WTC11 (cell line): ENCODE measurements around the gene PLXNB2. TPM values are rescaled to one million over a fixed set of nuclear protein-coding genes. Genes with fewer than 3 reads are reported as not detected.

Experiments
- ATAC-seq: fragments of 200-7000 bp; cut with Tn5 transposase; 2 replicates; pipeline ENCODE4 v1.10.0; 2021; ENCODE audit warnings: mild to moderate bottlenecking, moderate library complexity
- CTCF ChIA-PET: fragments of 300-600 bp; sonication (Branson Sonifier 250); formaldehyde crosslinking; loops from one replicate; lab custom pipeline; 2021; ENCODE audit warnings: antibody characterized with exemption; lab: Charles Lee
- POLR2A ChIA-PET: fragments of 350-600 bp; sonication (Branson Sonifier 250); formaldehyde crosslinking; loops from one replicate; lab custom pipeline; 2021; ENCODE audit warnings: antibody characterized with exemption; lab: Charles Lee
- DNase-seq: peaks from one replicate; pipeline ENCODE4 v3.0.0; 2021; ENCODE audit warnings: low spot score
- H3K27ac Mint-ChIP-seq: 2 replicates; pipeline ENCODE4 v1.8.0; 2021; ENCODE audit warnings: mixed read lengths
- H3K27me3 Mint-ChIP-seq: 2 replicates; pipeline ENCODE4 v1.8.0; 2021; ENCODE audit warnings: low read depth, mild to moderate bottlenecking, moderate library complexity, mixed read lengths
- H3K36me3 Mint-ChIP-seq: 2 replicates; pipeline ENCODE4 v1.8.0; 2021; ENCODE audit warnings: mixed read lengths
- H3K4me1 Mint-ChIP-seq: 2 replicates; pipeline ENCODE4 v1.8.0; 2022; ENCODE audit warnings: mixed read lengths
- H3K4me3 Mint-ChIP-seq: 2 replicates; pipeline ENCODE4 v1.8.0; 2021; ENCODE audit warnings: mild to moderate bottlenecking, moderate library complexity, mixed read lengths
- H3K9me3 Mint-ChIP-seq: 2 replicates; pipeline ENCODE4 v1.8.0; 2021; ENCODE audit warnings: mixed read lengths
- ATF6 ChIP-seq: sonication (generic); formaldehyde crosslinking; IDR thresholded peaks from 2 replicates; pipeline ENCODE4 v1.8.1; 2023; ENCODE audit warnings: mild to moderate bottlenecking, missing genetic modification reagents
- E2F1 ChIP-seq: sonication (generic); formaldehyde crosslinking; IDR thresholded peaks from 2 replicates; pipeline ENCODE4 v1.8.0; 2022; ENCODE audit warnings: mild to moderate bottlenecking, missing genetic modification reagents
- E2F4 ChIP-seq: sonication (generic); formaldehyde crosslinking; IDR thresholded peaks from 2 replicates; pipeline ENCODE4 v1.8.1; 2022; ENCODE audit warnings: low read depth, mild to moderate bottlenecking, moderate library complexity, missing genetic modification reagents, borderline replicate concordance
- ERG ChIP-seq: fragments of 250-450 bp; sonication (Bioruptor Pico); IDR thresholded peaks from 2 replicates; pipeline ENCODE4 v1.8.0; 2021; ENCODE audit warnings: mild to moderate bottlenecking
- GABPB1 ChIP-seq: sonication (generic); formaldehyde crosslinking; IDR thresholded peaks from 2 replicates; pipeline ENCODE4 v1.8.1; 2023; ENCODE audit warnings: mild to moderate bottlenecking, missing genetic modification reagents
- IRF2 ChIP-seq: sonication (generic); formaldehyde crosslinking; IDR thresholded peaks from 2 replicates; pipeline ENCODE4 v1.8.0; 2022; ENCODE audit warnings: low read depth, missing genetic modification reagents, borderline replicate concordance
- MAX ChIP-seq: sonication (generic); formaldehyde crosslinking; IDR thresholded peaks from 2 replicates; pipeline ENCODE4 v1.8.0; 2022; ENCODE audit warnings: mild to moderate bottlenecking, missing genetic modification reagents
- NFE2L1 ChIP-seq: sonication (generic); formaldehyde crosslinking; IDR thresholded peaks from 2 replicates; pipeline ENCODE4 v1.8.1; 2023; ENCODE audit warnings: missing genetic modification reagents
- NR1H2 ChIP-seq: sonication (generic); formaldehyde crosslinking; IDR thresholded peaks from 2 replicates; pipeline ENCODE4 v1.9.0; 2021; ENCODE audit warnings: mild to moderate bottlenecking, moderate library complexity, missing genetic modification reagents
- OVOL2 ChIP-seq: fragments of 250-450 bp; sonication (Bioruptor Pico); IDR thresholded peaks from 2 replicates; pipeline ENCODE4 v1.9.0; 2021; ENCODE audit warnings: mild to moderate bottlenecking, borderline replicate concordance
- TP53 ChIP-seq: sonication (generic); formaldehyde crosslinking; IDR thresholded peaks from 2 replicates; pipeline ENCODE4 v1.8.1; 2023; ENCODE audit warnings: mild to moderate bottlenecking, missing genetic modification reagents
- USF1 ChIP-seq: sonication (generic); formaldehyde crosslinking; IDR thresholded peaks from 2 replicates; pipeline ENCODE4 v1.8.0; 2022; ENCODE audit warnings: mild to moderate bottlenecking, missing genetic modification reagents
- ZNF416 ChIP-seq: fragments of 250-450 bp; sonication (Bioruptor Pico); IDR thresholded peaks from 2 replicates; pipeline ENCODE4 v1.9.0; 2021; ENCODE audit warnings: mild to moderate bottlenecking, inconsistent platforms
- ZNF512 ChIP-seq: sonication (generic); formaldehyde crosslinking; IDR thresholded peaks from 2 replicates; pipeline ENCODE4 v1.8.1; 2022; ENCODE audit warnings: missing genetic modification reagents, borderline replicate concordance
- total RNA-seq: library from RNA; stranded (reverse); gene quantifications from 3 replicates; pipeline ENCODE4 v1.2.3, GENCODE V29; 2021
- TF ChIP-seq, protein P1 (sequence below): sonication (generic); formaldehyde crosslinking; IDR thresholded peaks from 2 replicates; pipeline ENCODE4 v1.8.1; 2023; ENCODE audit warnings: mild to moderate bottlenecking, missing genetic modification reagents, borderline replicate concordance
- TF ChIP-seq, protein P2 (sequence below): sonication (generic); formaldehyde crosslinking; IDR thresholded peaks from 2 replicates; pipeline ENCODE4 v1.8.0; 2023; ENCODE audit warnings: missing genetic modification reagents
- TF ChIP-seq, protein P3 (sequence below): sonication (generic); formaldehyde crosslinking; IDR thresholded peaks from 2 replicates; pipeline ENCODE4 v1.8.0; 2023; ENCODE audit warnings: mild to moderate bottlenecking, missing genetic modification reagents

The PLXNB2 gene
- total RNA-seq, 1 experiment from 2014 or later = 113 TPM

- ATAC-seq (no peak), DNase-seq (no peak)
- H3K27me3 Mint-ChIP-seq = peaks cover 28% of the 10 kb centered on the region
- H3K4me1 Mint-ChIP-seq = peaks cover 3% of the 10 kb centered on the region; the same call in 1 of the 2 replicates
- H3K9me3 Mint-ChIP-seq = no peaks in the 10 kb centered on the region
- POLR2A ChIA-PET = no interaction called here
- H3K27ac Mint-ChIP-seq = no peak overlapping the region
- H3K36me3 Mint-ChIP-seq = no peaks in the 10 kb centered on the region
- CTCF ChIA-PET = interaction anchor here (0.7 to 3.4 kb wide), 4 partner anchors 12 to 53 kb away, joined by 3 to 19 read pairs (median 6); partner anchors contain the start of gene PLXNB2
- TF ChIP-seq USF1 (no peak), TP53 (CRISPR knock-in tag) (no peak), GABPB1 (no peak), ZNF416 (CRISPR knock-in tag) (no peak), OVOL2 (no peak), NFE2L1 (no peak), ZNF512 (CRISPR knock-in tag) (no peak), IRF2 (CRISPR knock-in tag) (no peak)
- TF ChIP-seq, protein P1, sequence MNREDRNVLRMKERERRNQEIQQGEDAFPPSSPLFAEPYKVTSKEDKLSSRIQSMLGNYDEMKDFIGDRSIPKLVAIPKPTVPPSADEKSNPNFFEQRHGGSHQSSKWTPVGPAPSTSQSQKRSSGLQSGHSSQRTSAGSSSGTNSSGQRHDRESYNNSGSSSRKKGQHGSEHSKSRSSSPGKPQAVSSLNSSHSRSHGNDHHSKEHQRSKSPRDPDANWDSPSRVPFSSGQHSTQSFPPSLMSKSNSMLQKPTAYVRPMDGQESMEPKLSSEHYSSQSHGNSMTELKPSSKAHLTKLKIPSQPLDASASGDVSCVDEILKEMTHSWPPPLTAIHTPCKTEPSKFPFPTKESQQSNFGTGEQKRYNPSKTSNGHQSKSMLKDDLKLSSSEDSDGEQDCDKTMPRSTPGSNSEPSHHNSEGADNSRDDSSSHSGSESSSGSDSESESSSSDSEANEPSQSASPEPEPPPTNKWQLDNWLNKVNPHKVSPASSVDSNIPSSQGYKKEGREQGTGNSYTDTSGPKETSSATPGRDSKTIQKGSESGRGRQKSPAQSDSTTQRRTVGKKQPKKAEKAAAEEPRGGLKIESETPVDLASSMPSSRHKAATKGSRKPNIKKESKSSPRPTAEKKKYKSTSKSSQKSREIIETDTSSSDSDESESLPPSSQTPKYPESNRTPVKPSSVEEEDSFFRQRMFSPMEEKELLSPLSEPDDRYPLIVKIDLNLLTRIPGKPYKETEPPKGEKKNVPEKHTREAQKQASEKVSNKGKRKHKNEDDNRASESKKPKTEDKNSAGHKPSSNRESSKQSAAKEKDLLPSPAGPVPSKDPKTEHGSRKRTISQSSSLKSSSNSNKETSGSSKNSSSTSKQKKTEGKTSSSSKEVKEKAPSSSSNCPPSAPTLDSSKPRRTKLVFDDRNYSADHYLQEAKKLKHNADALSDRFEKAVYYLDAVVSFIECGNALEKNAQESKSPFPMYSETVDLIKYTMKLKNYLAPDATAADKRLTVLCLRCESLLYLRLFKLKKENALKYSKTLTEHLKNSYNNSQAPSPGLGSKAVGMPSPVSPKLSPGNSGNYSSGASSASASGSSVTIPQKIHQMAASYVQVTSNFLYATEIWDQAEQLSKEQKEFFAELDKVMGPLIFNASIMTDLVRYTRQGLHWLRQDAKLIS (CRISPR knock-in tag) = no peak
- no peak overlapping the region for H3K4me3 Mint-ChIP-seq
Observed at GRCh38 chr22:50329236-50329635, 21.8 kb upstream of the PLXNB2 start.

GRCh38 chr22:50327711-50328019, 20.2 kb upstream of the PLXNB2 start:
- Mint-ChIP-seq H3K9me3 (no peaks in the 10 kb centered on the region), H3K36me3 (no peaks in the 10 kb centered on the region), H3K27me3 (peaks cover 28% of the 10 kb centered on the region), H3K27ac (no peak overlapping the region; the same call in 1 of the 2 replicates), H3K4me1 (peaks cover 3% of the 10 kb centered on the region; the same call in 1 of the 2 replicates), H3K4me3 (peak overlapping the region; percentile 68)
- DNase-seq = no peak
- ATAC-seq = no peak
- ChIA-PET CTCF (interaction anchor here (0.6 to 4.9 kb wide), 23 partner anchors 11 to 269 kb away, joined by 3 to 41 read pairs (median 5); partner anchors contain the start of genes HDAC10, MAPK12 and PLXNB2), POLR2A (no interaction called here)
- TF ChIP-seq NR1H2 (CRISPR knock-in tag) = no peak
- no peak for TF ChIP-seq ERG (CRISPR knock-in tag)
- TF ChIP-seq MAX = no peak
- TF ChIP-seq ATF6 (CRISPR knock-in tag) = no peak
- no peak for TF ChIP-seq E2F1 (CRISPR knock-in tag)
- TF ChIP-seq, protein P2, sequence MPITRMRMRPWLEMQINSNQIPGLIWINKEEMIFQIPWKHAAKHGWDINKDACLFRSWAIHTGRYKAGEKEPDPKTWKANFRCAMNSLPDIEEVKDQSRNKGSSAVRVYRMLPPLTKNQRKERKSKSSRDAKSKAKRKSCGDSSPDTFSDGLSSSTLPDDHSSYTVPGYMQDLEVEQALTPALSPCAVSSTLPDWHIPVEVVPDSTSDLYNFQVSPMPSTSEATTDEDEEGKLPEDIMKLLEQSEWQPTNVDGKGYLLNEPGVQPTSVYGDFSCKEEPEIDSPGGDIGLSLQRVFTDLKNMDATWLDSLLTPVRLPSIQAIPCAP (CRISPR knock-in tag) = no peak
- no peak for TF ChIP-seq USF1
- no peak for TF ChIP-seq OVOL2
- no peak for TF ChIP-seq TP53 (CRISPR knock-in tag)
- TF ChIP-seq, protein P3, sequence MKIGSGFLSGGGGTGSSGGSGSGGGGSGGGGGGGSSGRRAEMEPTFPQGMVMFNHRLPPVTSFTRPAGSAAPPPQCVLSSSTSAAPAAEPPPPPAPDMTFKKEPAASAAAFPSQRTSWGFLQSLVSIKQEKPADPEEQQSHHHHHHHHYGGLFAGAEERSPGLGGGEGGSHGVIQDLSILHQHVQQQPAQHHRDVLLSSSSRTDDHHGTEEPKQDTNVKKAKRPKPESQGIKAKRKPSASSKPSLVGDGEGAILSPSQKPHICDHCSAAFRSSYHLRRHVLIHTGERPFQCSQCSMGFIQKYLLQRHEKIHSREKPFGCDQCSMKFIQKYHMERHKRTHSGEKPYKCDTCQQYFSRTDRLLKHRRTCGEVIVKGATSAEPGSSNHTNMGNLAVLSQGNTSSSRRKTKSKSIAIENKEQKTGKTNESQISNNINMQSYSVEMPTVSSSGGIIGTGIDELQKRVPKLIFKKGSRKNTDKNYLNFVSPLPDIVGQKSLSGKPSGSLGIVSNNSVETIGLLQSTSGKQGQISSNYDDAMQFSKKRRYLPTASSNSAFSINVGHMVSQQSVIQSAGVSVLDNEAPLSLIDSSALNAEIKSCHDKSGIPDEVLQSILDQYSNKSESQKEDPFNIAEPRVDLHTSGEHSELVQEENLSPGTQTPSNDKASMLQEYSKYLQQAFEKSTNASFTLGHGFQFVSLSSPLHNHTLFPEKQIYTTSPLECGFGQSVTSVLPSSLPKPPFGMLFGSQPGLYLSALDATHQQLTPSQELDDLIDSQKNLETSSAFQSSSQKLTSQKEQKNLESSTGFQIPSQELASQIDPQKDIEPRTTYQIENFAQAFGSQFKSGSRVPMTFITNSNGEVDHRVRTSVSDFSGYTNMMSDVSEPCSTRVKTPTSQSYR (CRISPR knock-in tag) = no peak
- TF ChIP-seq E2F4 (CRISPR knock-in tag) = no peak
- no peak for TF ChIP-seq GABPB1
